K562 (cell line): ENCODE results near the gene FTL. TPM values are rescaled to one million over a fixed set of nuclear protein-coding genes. Genes with fewer than 3 reads are reported as not detected.

Source experiments
- CEBPZ ChIP-seq: fragments of 150-350 bp; IDR thresholded peaks from 2 replicates; pipeline ENCODE4 v1.6.1; 2014; ENCODE audit warnings: low read depth, mild to moderate bottlenecking, low read length, borderline replicate concordance
- MITF ChIP-seq: IDR thresholded peaks from 2 replicates; pipeline ENCODE4 v1.6.1; 2014; ENCODE audit warnings: antibody characterized with exemption
- NONO ChIP-seq, 2 experiments: fragments of 200-400 bp in 1 of 2; fragments of 450-650 bp in 1 of 2; formaldehyde crosslinking in 1 of 2; IDR thresholded peaks; 2 replicates each; pipeline ENCODE4 v1.6.1; 2017; ENCODE audit warnings: low read depth in 2 of 2, mild to moderate bottlenecking in 2 of 2, moderate library complexity in 2 of 2, low read length in 1 of 2
- PATZ1 ChIP-seq: fragments of 250-450 bp; sonication (Bioruptor Pico); IDR thresholded peaks from 2 replicates; pipeline ENCODE4 v1.5.0; 2020; ENCODE audit warnings: mild to moderate bottlenecking, borderline replicate concordance
- PHF8 ChIP-seq: fragments of 200-600 bp; sonication (generic); IDR thresholded peaks from 2 replicates; pipeline ENCODE4 v1.6.1; 2012; ENCODE audit warnings: mixed run types, mild to moderate bottlenecking, inconsistent platforms, low read length, moderate library complexity, borderline replicate concordance
- PTRF ChIP-seq: fragments of 450-650 bp; IDR thresholded peaks from 2 replicates; pipeline ENCODE4 v1.6.1; 2016; ENCODE audit warnings: mild to moderate bottlenecking, missing genetic modification characterization, missing compliant biosample characterization
- RHOXF2B ChIP-seq: fragments of 250-450 bp; sonication (Bioruptor Pico); conservative IDR thresholded peaks from 2 replicates; pipeline ENCODE4 v1.5.1; 2021
- SPI1 ChIP-seq: IDR thresholded peaks from 2 replicates; pipeline ENCODE4 v1.6.1; 2011; ENCODE audit warnings: low read depth, low read length, control low read depth, borderline replicate concordance
- TARDBP ChIP-seq: fragments of 450-650 bp; IDR thresholded peaks from 2 replicates; pipeline ENCODE4 v1.6.1; 2016
- TFAM ChIP-seq: fragments of 250-450 bp; sonication (Bioruptor Pico); conservative IDR thresholded peaks from 2 replicates; pipeline ENCODE4 v1.5.0; 2021; ENCODE audit warnings: mild to moderate bottlenecking, moderate library complexity
- ZNF133 ChIP-seq: fragments of 250-450 bp; sonication (Bioruptor Pico); IDR thresholded peaks from 2 replicates; pipeline ENCODE4 v1.4.0; 2020; ENCODE audit warnings: mild to moderate bottlenecking
- ZNF384 ChIP-seq: IDR thresholded peaks from 2 replicates; pipeline ENCODE4 v1.6.1; 2012; ENCODE audit warnings: low read depth, low read length, improper control_type of control experiment
- ZNF507 ChIP-seq: conservative IDR thresholded peaks from 2 replicates; pipeline ENCODE4 v1.6.1; 2017; ENCODE audit warnings: missing genetic modification characterization, missing compliant biosample characterization
- polyA plus RNA-seq, 8 experiments: library from polyadenylated mRNA; depleted of rRNA in 4 of 8; stranded (reverse) in 5 of 8; unstranded in 3 of 8; fragments of >200 nt; fragmentation: Nextera tagmentation in 2 of 8; fragmentation: Illumina TruSeq in 1 of 8; extraction: Ambion mirVana in 2 of 8; extraction: Trizol in 1 of 8; gene quantifications; 2 replicates each; pipeline versions ENCODE4 v1.2.1 to v1.2.3, GENCODE V29; 2011 to 2014; ENCODE audit warnings: inconsistent platforms in 1 of 8, missing spikeins in 1 of 8
- total RNA-seq, 7 experiments: library from RNA; depleted of rRNA in 6 of 7; stranded (reverse); fragments of >200 nt in 6 of 7; fragmentation: Illumina TruSeq in 2 of 7; extraction: Trizol in 2 of 7; gene quantifications; 2 replicates each; pipeline versions ENCODE4 v1.2.1 to v1.2.3, GENCODE V29; 2011 to 2021; ENCODE audit warnings: low replicate concordance in 1 of 7
- TF ChIP-seq, protein P1 (sequence below), 3 experiments: IDR thresholded peaks in 2 of 3; conservative IDR thresholded peaks in 1 of 3; 2 replicates each; pipeline ENCODE4 v1.5.1; 2011 to 2012; ENCODE audit warnings: low read length in 3 of 3, mild to moderate bottlenecking in 3 of 3, control low read depth in 2 of 3, improper control_type of control experiment in 1 of 3, inconsistent platforms in 1 of 3, low read depth in 1 of 3, mixed read lengths in 1 of 3, moderate library complexity in 1 of 3; ENCODE audit not compliant: insufficient read depth in 2 of 3
- TF ChIP-seq, protein P2 (sequence below): IDR thresholded peaks from 2 replicates; pipeline ENCODE4 v1.6.1; 2011; ENCODE audit warnings: borderline replicate concordance, low read depth, mild to moderate bottlenecking, moderate library complexity, low read length; ENCODE audit not compliant: insufficient read depth, poor library complexity, severe bottlenecking

FTL gene
- total and polyA plus RNA-seq, 9 of the 15 experiments (the other 6 are each of a cell fraction or from before 2014, with no cell fraction given), result 1,231 to 27,415 (median 3,965) TPM

GRCh38 chr19:48954595-48955307, 10.4 kb upstream of the FTL start, which contains the start of gene BAX (continued):
- TF ChIP-seq CEBPZ (no peak), PATZ1 (CRISPR knock-in tag) (no peak), PTRF (tag) (no peak), NONO (IDR thresholded peaks at IDR 0.05; ENCODE audit: low read depth in 2 of 2, low read length in 1 of 2) (peak in 1 of 2 experiments; percentile 62; a peak in 1 of 4 replicates), SPI1 (peak; percentile 35; the same call in 1 of the 2 replicates), ZNF384 (no peak), TARDBP (peak; percentile 70; the same call in 1 of the 2 replicates), PHF8 (peak; percentile 69; the same call in 1 of the 2 replicates), ZNF507 (no peak), ZNF133 (CRISPR knock-in tag) (0 out of 2 replicates have a peak, but pooled peaks have one; percentile 24), MITF (peak; percentile 98), TFAM (CRISPR knock-in tag) (no peak), RHOXF2B (CRISPR knock-in tag) (peak; percentile 92; the same call in 1 of the 2 replicates)
- TF ChIP-seq, protein P1, sequence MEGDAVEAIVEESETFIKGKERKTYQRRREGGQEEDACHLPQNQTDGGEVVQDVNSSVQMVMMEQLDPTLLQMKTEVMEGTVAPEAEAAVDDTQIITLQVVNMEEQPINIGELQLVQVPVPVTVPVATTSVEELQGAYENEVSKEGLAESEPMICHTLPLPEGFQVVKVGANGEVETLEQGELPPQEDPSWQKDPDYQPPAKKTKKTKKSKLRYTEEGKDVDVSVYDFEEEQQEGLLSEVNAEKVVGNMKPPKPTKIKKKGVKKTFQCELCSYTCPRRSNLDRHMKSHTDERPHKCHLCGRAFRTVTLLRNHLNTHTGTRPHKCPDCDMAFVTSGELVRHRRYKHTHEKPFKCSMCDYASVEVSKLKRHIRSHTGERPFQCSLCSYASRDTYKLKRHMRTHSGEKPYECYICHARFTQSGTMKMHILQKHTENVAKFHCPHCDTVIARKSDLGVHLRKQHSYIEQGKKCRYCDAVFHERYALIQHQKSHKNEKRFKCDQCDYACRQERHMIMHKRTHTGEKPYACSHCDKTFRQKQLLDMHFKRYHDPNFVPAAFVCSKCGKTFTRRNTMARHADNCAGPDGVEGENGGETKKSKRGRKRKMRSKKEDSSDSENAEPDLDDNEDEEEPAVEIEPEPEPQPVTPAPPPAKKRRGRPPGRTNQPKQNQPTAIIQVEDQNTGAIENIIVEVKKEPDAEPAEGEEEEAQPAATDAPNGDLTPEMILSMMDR (IDR thresholded peaks at IDR 0.05 in 2 of 3, conservative IDR thresholded peaks at IDR 0.05 in 1 of 3; ENCODE audit: insufficient read depth in 2 of 3, low read depth in 1 of 3, low read length in 3 of 3), result peak in 2 of 3 experiments; percentile 13 to 33; a peak in 2 of 6 replicates
- TF ChIP-seq, protein P2, sequence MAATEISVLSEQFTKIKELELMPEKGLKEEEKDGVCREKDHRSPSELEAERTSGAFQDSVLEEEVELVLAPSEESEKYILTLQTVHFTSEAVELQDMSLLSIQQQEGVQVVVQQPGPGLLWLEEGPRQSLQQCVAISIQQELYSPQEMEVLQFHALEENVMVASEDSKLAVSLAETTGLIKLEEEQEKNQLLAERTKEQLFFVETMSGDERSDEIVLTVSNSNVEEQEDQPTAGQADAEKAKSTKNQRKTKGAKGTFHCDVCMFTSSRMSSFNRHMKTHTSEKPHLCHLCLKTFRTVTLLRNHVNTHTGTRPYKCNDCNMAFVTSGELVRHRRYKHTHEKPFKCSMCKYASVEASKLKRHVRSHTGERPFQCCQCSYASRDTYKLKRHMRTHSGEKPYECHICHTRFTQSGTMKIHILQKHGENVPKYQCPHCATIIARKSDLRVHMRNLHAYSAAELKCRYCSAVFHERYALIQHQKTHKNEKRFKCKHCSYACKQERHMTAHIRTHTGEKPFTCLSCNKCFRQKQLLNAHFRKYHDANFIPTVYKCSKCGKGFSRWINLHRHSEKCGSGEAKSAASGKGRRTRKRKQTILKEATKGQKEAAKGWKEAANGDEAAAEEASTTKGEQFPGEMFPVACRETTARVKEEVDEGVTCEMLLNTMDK, result peak; percentile 75
